ENCODE data around the gene PHTF2.

GRCh38 chr7:77995717-77996116 lies 197.1 kb downstream of the PHTF2 start:
- no peak for TF ChIP-seq POLR2AphosphoS5 (IDR thresholded peaks at IDR 0.05; ENCODE audit: low read depth, low read length)
- TF ChIP-seq TAF1 (IDR thresholded peaks at IDR 0.05; ENCODE audit: borderline replicate concordance, insufficient read depth, low read length), result no peak
- TF ChIP-seq REST (IDR thresholded peaks at IDR 0.05; ENCODE audit: insufficient read depth in 1 of 2, low read depth in 2 of 2, low read length in 2 of 2), result no peak

Measured in PFSK-1 (cell line).